Panc1 (cell line): ENCODE measurements around the gene HOXB2. TPM values are rescaled to one million over a fixed set of nuclear protein-coding genes. Genes with fewer than 3 reads are reported as not detected.

ENCODE experiments used
- ATAC-seq: fragments of 200-7000 bp; cut with Tn5 transposase; 2 replicates; pipeline ENCODE4 v1.9.1; 2020; ENCODE audit warnings: mild to moderate bottlenecking, moderate library complexity
- BruUV-seq: library from RNA; stranded (reverse); fragments of 400-500 nt; replicated peaks from 2 replicates; lab custom pipeline; 2021; lab: Mats Ljungman, UMichigan
- CTCF ChIA-PET: fragments of 300-600 bp; sonication (Branson Sonifier 250); formaldehyde crosslinking; loops from one replicate; lab custom pipeline; 2022; ENCODE audit warnings: antibody characterized with exemption; lab: Charles Lee
- POLR2A ChIA-PET: fragments of 300-600 bp; sonication (Branson Sonifier 250); formaldehyde crosslinking; loops from one replicate; lab custom pipeline; 2022; ENCODE audit warnings: antibody characterized with exemption; lab: Charles Lee
- DNase-seq: peaks from one replicate; pipeline ENCODE4 v3.0.0-alpha.2; 2010; ENCODE audit warnings: low read depth, low spot score
- H3K27ac ChIP-seq: 2 replicates; pipeline ENCODE4 v1.5.1; 2011; ENCODE audit warnings: mild to moderate bottlenecking, low read length, inconsistent platforms
- H3K27me3 ChIP-seq: fragments of 200-500 bp; sonication (Bioruptor generic); 2 replicates; pipeline ENCODE4 v1.6.0; 2014; ENCODE audit warnings: low read length, inconsistent platforms; ENCODE audit not compliant: control insufficient read depth, insufficient read depth
- H3K36me3 ChIP-seq: fragments of 200-500 bp; sonication (Bioruptor generic); 2 replicates; pipeline ENCODE4 v1.5.1; 2014; ENCODE audit warnings: inconsistent platforms, mild to moderate bottlenecking, low read length, moderate library complexity; ENCODE audit not compliant: control insufficient read depth, insufficient read depth
- H3K4me1 ChIP-seq: 2 replicates; pipeline ENCODE4 v1.5.1; 2011; ENCODE audit warnings: inconsistent platforms, mild to moderate bottlenecking, low read length, moderate library complexity; ENCODE audit not compliant: control insufficient read depth, insufficient read depth
- H3K4me3 ChIP-seq, 2 experiments: 2 replicates each; pipeline ENCODE4 v1.5.1; 2011 to 2012; ENCODE audit warnings: low read depth in 2 of 2, low read length in 2 of 2, mild to moderate bottlenecking in 2 of 2, inconsistent platforms in 1 of 2, moderate library complexity in 1 of 2
- H3K9me3 ChIP-seq: fragments of 200-500 bp; sonication (Bioruptor generic); 2 replicates; pipeline ENCODE4 v1.5.1; 2014; ENCODE audit warnings: low read depth, mild to moderate bottlenecking, inconsistent platforms, low read length, moderate library complexity; ENCODE audit not compliant: control insufficient read depth, insufficient read depth
- CTCF ChIP-seq: fragments of 450-650 bp; IDR thresholded peaks from 2 replicates; pipeline ENCODE4 v1.5.1; 2017; ENCODE audit warnings: mild to moderate bottlenecking
- POLR2AphosphoS5 ChIP-seq: IDR thresholded peaks from 2 replicates; pipeline ENCODE4 v1.6.1; 2012; ENCODE audit warnings: mild to moderate bottlenecking, low read depth, low read length, moderate library complexity
- REST ChIP-seq, 2 experiments: IDR thresholded peaks; 2 replicates each; pipeline ENCODE4 v1.6.1; 2011 to 2012; ENCODE audit warnings: low read depth in 2 of 2, control low read depth in 1 of 2, low read length in 1 of 2, mild to moderate bottlenecking in 1 of 2, moderate library complexity in 1 of 2; ENCODE audit not compliant: insufficient read depth in 1 of 2
- SIN3A ChIP-seq: IDR thresholded peaks from 2 replicates; pipeline ENCODE4 v1.6.1; 2012; ENCODE audit warnings: low read depth, mild to moderate bottlenecking, low read length, moderate library complexity, borderline replicate concordance; ENCODE audit not compliant: insufficient read depth
- TCF7L2 ChIP-seq: IDR thresholded peaks from 2 replicates; pipeline ENCODE4 v1.6.1; 2011; ENCODE audit warnings: mild to moderate bottlenecking, low read depth, low read length, inconsistent platforms
- in situ Hi-C: cut with HindIII; loops from 2 replicates; pipeline ENCODE4 v1.10.0; 2016; ENCODE audit warnings: low sequenced_read_pairs, low pct_unique_long_range_greater_than_20kb
- intact Hi-C: fragments of 100-400 bp; cut with micrococcal nuclease; formaldehyde crosslinking; loops from one replicate; pipeline ENCODE4 v1.10.0; 2022; ENCODE audit not compliant: unreplicated experiment
- total RNA-seq: library from RNA; stranded (reverse); gene quantifications from one replicate; pipeline ENCODE4 v1.2.1, GENCODE V29; 2021; ENCODE audit not compliant: unreplicated experiment

The HOXB2 gene
- total RNA-seq, 1 experiment from 2014 or later: 70.1 TPM

DNA sequence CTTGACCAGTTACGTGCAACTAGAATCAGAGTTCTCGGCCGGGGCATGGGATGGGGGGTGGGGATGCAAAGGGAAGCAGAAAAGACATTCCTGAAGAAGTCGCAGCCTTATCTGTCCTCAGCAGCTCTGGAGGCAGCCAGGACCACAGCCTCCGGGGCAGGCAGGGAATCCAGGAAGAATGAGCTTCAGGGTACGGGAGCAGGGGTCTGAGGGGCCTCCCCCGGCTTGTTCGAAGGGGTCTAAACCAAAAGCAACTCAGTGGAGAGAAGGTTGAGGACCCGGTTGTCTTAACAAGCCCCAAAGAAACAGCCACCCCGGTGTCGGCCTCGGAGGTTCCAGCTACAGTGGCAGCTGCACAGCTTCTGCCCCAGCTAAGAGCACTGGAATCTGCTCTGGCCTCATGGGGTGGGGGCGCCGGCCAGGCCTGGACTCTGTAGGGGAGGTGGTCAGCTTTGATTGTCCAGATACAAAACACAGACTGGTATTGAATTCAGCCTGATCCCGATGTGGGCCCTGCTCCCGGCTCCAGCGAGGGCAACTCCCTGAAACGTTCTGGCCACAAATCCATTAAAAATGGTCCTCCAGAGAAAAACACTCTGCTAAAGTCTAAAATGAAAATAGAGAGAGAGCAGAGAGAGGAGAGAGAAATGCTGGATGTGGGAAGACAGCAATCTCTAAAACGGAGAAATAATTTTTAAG is 25.6 kb upstream of the HOXB2 start:
- peak overlapping the region; percentile 22 to 99 for H3K4me3 ChIP-seq
- in situ Hi-C loops: no loop called here
- BruUV-seq: no TSS peak
- intact Hi-C loops: no loop called here
- H3K27me3 ChIP-seq: no peaks in the 10 kb centered on the region
- no peaks in the 10 kb centered on the region for H3K9me3 ChIP-seq
- DNase-seq (no peak), ATAC-seq (0 out of 2 replicates have a peak, but pooled peaks have one; percentile 2)
- peaks cover 11% of the 10 kb centered on the region for H3K36me3 ChIP-seq
- peaks cover 99% of the 10 kb centered on the region for H3K4me1 ChIP-seq
- peak overlapping the region; percentile 97 for H3K27ac ChIP-seq
- TF ChIP-seq TCF7L2 (no peak), REST (IDR thresholded peaks at IDR 0.05; ENCODE audit: insufficient read depth in 1 of 2, low read depth in 2 of 2, low read length in 1 of 2) (no peak), SIN3A (no peak; the same call in 1 of the 2 replicates), POLR2AphosphoS5 (no peak; the same call in 1 of the 2 replicates), CTCF (no peak)
- POLR2A ChIA-PET: interaction anchor here (0.6 to 1.4 kb wide), 2 partner anchors 7 to 10 kb away, joined by 5 to 7 read pairs; no protein-coding TSS in a partner anchor
- CTCF ChIA-PET: no interaction called here

- in situ Hi-C loops (no loop called here), intact Hi-C loops (no loop called here)
- peaks cover 99% of the 10 kb centered on the region for H3K4me1 ChIP-seq
- CTCF ChIA-PET: interaction anchor here (0.7 to 1.0 kb wide), 2 partner anchors 18 to 19 kb away, joined by 3 read pairs; no protein-coding TSS in a partner anchor
- POLR2A ChIA-PET: interaction anchor here (0.6 to 1.6 kb wide), 4 partner anchors 8 to 218 kb away, joined by 3 to 7 read pairs (median 4); no protein-coding TSS in a partner anchor
- H3K9me3 ChIP-seq: no peaks in the 10 kb centered on the region
- ATAC-seq (no peak), DNase-seq (no peak)
- no peaks in the 10 kb centered on the region for H3K27me3 ChIP-seq
- TF ChIP-seq SIN3A: no peak; the same call in 1 of the 2 replicates
- 0 out of 2 replicates have a peak, but pooled peaks have one; percentile 48 for TF ChIP-seq TCF7L2
- peaks cover 10% of the 10 kb centered on the region; the same call in 1 of the 2 replicates for H3K36me3 ChIP-seq
- no TSS peak for BruUV-seq
- peak overlapping the region; percentile 97 for H3K27ac ChIP-seq
- peak overlapping the region; percentile 22 to 99 for H3K4me3 ChIP-seq
Measured at GRCh38 chr17:48569674-48570324, 24.9 kb upstream of the HOXB2 start.
